ENCODE data around the gene TTI1. TPM values are rescaled to one million over a fixed set of nuclear protein-coding genes. Genes with fewer than 3 reads are reported as not detected.
"Not testable (repeated sequence)": the region's sequence is repeated elsewhere in the genome, so short reads cannot be mapped to it uniquely, and the experiment has no call there.

TTI1 gene
- total RNA-seq, 2 experiments from 2014 or later: 29.3 to 32.2 TPM

GRCh38 chr20:37972256-37973058, 60.8 kb downstream of the TTI1 start:
- peaks cover 4% of the 10 kb centered on the region for H3K27me3 Mint-ChIP-seq (ENCODE audit: low read depth)
- no peak overlapping the region for H3K27ac Mint-ChIP-seq
- H3K4me3 Mint-ChIP-seq: no peak overlapping the region
- peaks cover 12% of the 10 kb centered on the region for H3K9me3 Mint-ChIP-seq (ENCODE audit: insufficient read depth)
- no peaks in the 10 kb centered on the region for H3K36me3 Mint-ChIP-seq (ENCODE audit: low read depth)
- H3K4me1 Mint-ChIP-seq (ENCODE audit: low read depth): peaks cover 10% of the 10 kb centered on the region
- ChIA-PET POLR2A (no interaction called here), CTCF (no interaction called here)
- DNase-seq (peak; percentile 14), ATAC-seq (no peak)

- Mint-ChIP-seq H3K4me1 (ENCODE audit: low read depth) (peaks cover 4% of the 10 kb centered on the region), H3K9me3 (ENCODE audit: insufficient read depth) (peaks cover 15% of the 10 kb centered on the region), H3K27ac (no peak overlapping the region), H3K36me3 (ENCODE audit: low read depth) (no peaks in the 10 kb centered on the region), H3K27me3 (ENCODE audit: low read depth) (peaks cover 12% of the 10 kb centered on the region), H3K4me3 (no peak overlapping the region)
- no peak for DNase-seq
- CTCF ChIA-PET: no interaction called here
- POLR2A ChIA-PET: no interaction called here
- no peak for ATAC-seq
Observed at GRCh38 chr20:37971561-37972127, 61.6 kb downstream of the TTI1 start.

- Mint-ChIP-seq H3K4me1 (ENCODE audit: low read depth) (no peaks in the 10 kb centered on the region), H3K36me3 (ENCODE audit: low read depth) (no peaks in the 10 kb centered on the region), H3K27me3 (ENCODE audit: low read depth) (peaks cover 16% of the 10 kb centered on the region), H3K4me3 (no peak overlapping the region), H3K27ac (no peak overlapping the region), H3K9me3 (ENCODE audit: insufficient read depth) (peaks cover 15% of the 10 kb centered on the region)
- ATAC-seq (no peak), DNase-seq (no peak)
- CTCF ChIA-PET: no interaction called here
- POLR2A ChIA-PET: no interaction called here
Observed at GRCh38 chr20:37970856-37971245, 62.4 kb downstream of the TTI1 start.

GRCh38 chr20:37969949-37970855, 63.1 kb downstream of the TTI1 start:
- no peak overlapping the region for H3K27ac Mint-ChIP-seq
- peaks cover 15% of the 10 kb centered on the region for H3K9me3 Mint-ChIP-seq (ENCODE audit: insufficient read depth)
- ChIA-PET CTCF (no interaction called here), POLR2A (no interaction called here)
- no peak for ATAC-seq
- no peaks in the 10 kb centered on the region for H3K4me1 Mint-ChIP-seq (ENCODE audit: low read depth)
- no peak overlapping the region for H3K4me3 Mint-ChIP-seq
- H3K36me3 Mint-ChIP-seq (ENCODE audit: low read depth): no peaks in the 10 kb centered on the region
- H3K27me3 Mint-ChIP-seq (ENCODE audit: low read depth): peaks cover 16% of the 10 kb centered on the region
- DNase-seq: no peak

- Mint-ChIP-seq H3K27ac (no peak overlapping the region), H3K9me3 (ENCODE audit: insufficient read depth) (peaks cover 15% of the 10 kb centered on the region), H3K4me1 (ENCODE audit: low read depth) (no peaks in the 10 kb centered on the region), H3K36me3 (ENCODE audit: low read depth) (no peaks in the 10 kb centered on the region), H3K4me3 (no peak overlapping the region), H3K27me3 (ENCODE audit: low read depth) (peaks cover 27% of the 10 kb centered on the region)
- ATAC-seq: no peak
- no peak for DNase-seq
- ChIA-PET POLR2A (no interaction called here), CTCF (interaction anchor here (0.8 kb wide), 1 partner anchor 16 kb away, joined by 3 read pairs; no protein-coding TSS in a partner anchor)
Observed at GRCh38 chr20:37968841-37969401, 64.3 kb downstream of the TTI1 start.

- peaks cover 11% of the 10 kb centered on the region for H3K9me3 Mint-ChIP-seq (ENCODE audit: insufficient read depth)
- DNase-seq; H3K4me1 Mint-ChIP-seq (ENCODE audit: low read depth); H3K36me3 Mint-ChIP-seq (ENCODE audit: low read depth); POLR2A ChIA-PET; H3K27ac Mint-ChIP-seq; H3K4me3 Mint-ChIP-seq; ATAC-seq; CTCF ChIA-PET: not testable (repeated sequence)
- H3K27me3 Mint-ChIP-seq (ENCODE audit: low read depth): peaks cover 37% of the 10 kb centered on the region
Observed at GRCh38 chr20:37963483-37963882, 69.8 kb downstream of the TTI1 start.

GRCh38 chr20:37961066-37961465, 72.2 kb downstream of the TTI1 start:
- ChIA-PET POLR2A (no interaction called here), CTCF (no interaction called here)
- no peak overlapping the region for H3K27ac Mint-ChIP-seq
- no peaks in the 10 kb centered on the region for H3K4me1 Mint-ChIP-seq (ENCODE audit: low read depth)
- DNase-seq (no peak), ATAC-seq (no peak)
- H3K9me3 Mint-ChIP-seq (ENCODE audit: insufficient read depth): no peaks in the 10 kb centered on the region
- H3K36me3 Mint-ChIP-seq (ENCODE audit: low read depth): no peaks in the 10 kb centered on the region
- H3K27me3 Mint-ChIP-seq (ENCODE audit: low read depth): peaks cover 25% of the 10 kb centered on the region
- H3K4me3 Mint-ChIP-seq: no peak overlapping the region

GRCh38 chr20:37958856-37959520, 74.3 kb downstream of the TTI1 start:
- ATAC-seq (no peak), DNase-seq (no peak)
- Mint-ChIP-seq H3K4me3 (no peak overlapping the region), H3K27me3 (ENCODE audit: low read depth) (peaks cover 20% of the 10 kb centered on the region), H3K4me1 (ENCODE audit: low read depth) (no peaks in the 10 kb centered on the region), H3K36me3 (ENCODE audit: low read depth) (no peaks in the 10 kb centered on the region), H3K9me3 (ENCODE audit: insufficient read depth) (no peaks in the 10 kb centered on the region), H3K27ac (no peak overlapping the region)
- ChIA-PET CTCF (no interaction called here), POLR2A (no interaction called here)

GRCh38 chr20:37956107-37956585, 77.1 kb downstream of the TTI1 start:
- H3K27me3 Mint-ChIP-seq (ENCODE audit: low read depth): peaks cover 17% of the 10 kb centered on the region
- ChIA-PET CTCF (no interaction called here), POLR2A (interaction anchor here (0.6 kb wide), 1 partner anchor 269 kb away, joined by 5 read pairs; no protein-coding TSS in a partner anchor)
- no peak overlapping the region for H3K27ac Mint-ChIP-seq
- DNase-seq (no peak), ATAC-seq (no peak)
- no peaks in the 10 kb centered on the region for H3K4me1 Mint-ChIP-seq (ENCODE audit: low read depth)
- H3K4me3 Mint-ChIP-seq: no peak overlapping the region
- no peaks in the 10 kb centered on the region for H3K36me3 Mint-ChIP-seq (ENCODE audit: low read depth)
- no peaks in the 10 kb centered on the region for H3K9me3 Mint-ChIP-seq (ENCODE audit: insufficient read depth)

- peaks cover 17% of the 10 kb centered on the region for H3K27me3 Mint-ChIP-seq (ENCODE audit: low read depth)
- no peak for DNase-seq
- no peak overlapping the region for H3K27ac Mint-ChIP-seq
- ChIA-PET CTCF (no interaction called here), POLR2A (no interaction called here)
- H3K9me3 Mint-ChIP-seq (ENCODE audit: insufficient read depth): no peaks in the 10 kb centered on the region
- no peak for ATAC-seq
- H3K4me1 Mint-ChIP-seq (ENCODE audit: low read depth): no peaks in the 10 kb centered on the region
- H3K4me3 Mint-ChIP-seq: no peak overlapping the region
- H3K36me3 Mint-ChIP-seq (ENCODE audit: low read depth): no peaks in the 10 kb centered on the region
Observed at GRCh38 chr20:37955511-37955910, 77.7 kb downstream of the TTI1 start.

GRCh38 chr20:37954626-37955025, 78.6 kb downstream of the TTI1 start:
- no peaks in the 10 kb centered on the region for H3K4me1 Mint-ChIP-seq (ENCODE audit: low read depth)
- H3K4me3 Mint-ChIP-seq: no peak overlapping the region
- ChIA-PET CTCF (no interaction called here), POLR2A (no interaction called here)
- no peaks in the 10 kb centered on the region for H3K36me3 Mint-ChIP-seq (ENCODE audit: low read depth)
- peaks cover 14% of the 10 kb centered on the region for H3K27me3 Mint-ChIP-seq (ENCODE audit: low read depth)
- ATAC-seq (no peak), DNase-seq (no peak)
- no peak overlapping the region for H3K27ac Mint-ChIP-seq
- H3K9me3 Mint-ChIP-seq (ENCODE audit: insufficient read depth): no peaks in the 10 kb centered on the region

Measured in activated CD8-positive, alpha-beta T cell treated with anti-CD3 and anti-CD28 coated beads, Interleukin-2, amount 10 ng/mL, durations not matched to agents 7 days and 5 days (primary cell).